ENCODE results near the gene TSC22D4.

The TSC22D4 gene

DNA sequence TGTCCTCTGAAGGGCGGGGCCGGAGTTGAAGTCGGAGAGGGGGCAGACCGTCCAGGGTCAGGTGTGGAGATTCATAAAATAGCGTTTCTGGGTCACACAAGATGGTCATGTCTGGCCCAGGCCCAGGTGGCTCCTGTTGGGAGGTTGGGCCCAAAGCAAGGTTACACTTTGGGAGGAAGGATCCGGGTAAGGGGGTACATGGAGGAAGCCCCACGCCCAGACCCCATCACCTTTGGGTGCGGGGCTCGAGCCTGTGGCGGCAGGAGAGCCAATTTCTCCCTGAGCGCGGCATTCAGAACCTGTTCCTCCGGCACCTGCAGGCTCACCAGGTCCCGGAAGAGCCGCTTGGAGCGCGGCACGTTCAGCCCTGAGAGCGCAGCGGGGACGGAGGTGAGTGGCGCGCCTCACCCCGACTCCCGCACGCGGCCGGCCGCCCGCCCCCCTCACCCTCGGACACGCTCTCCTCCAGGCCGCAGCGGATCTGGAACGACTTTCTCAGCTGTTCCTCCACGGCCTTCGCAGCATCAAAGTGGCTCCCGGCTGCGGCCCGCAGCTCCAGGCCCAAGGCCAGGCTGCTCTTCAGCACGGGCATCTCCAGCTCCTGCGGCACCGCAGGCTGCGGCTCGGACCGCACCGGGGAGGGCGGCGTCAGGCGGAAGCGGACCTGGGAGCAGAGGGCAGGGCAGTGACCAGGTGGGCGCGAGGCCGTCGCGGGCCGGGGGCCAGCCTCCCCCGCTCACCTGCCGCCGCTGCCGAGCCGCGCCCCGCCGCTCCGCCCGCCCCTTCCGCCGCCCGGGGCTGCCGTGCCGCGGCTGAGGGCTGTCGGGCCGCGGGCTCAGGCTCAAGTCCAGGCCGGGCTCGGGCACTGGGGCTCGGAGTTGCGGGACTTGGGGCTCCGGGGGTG lies 43.4 kb downstream of the TSC22D4 start (continued):
- TF ChIP-seq, protein P1, sequence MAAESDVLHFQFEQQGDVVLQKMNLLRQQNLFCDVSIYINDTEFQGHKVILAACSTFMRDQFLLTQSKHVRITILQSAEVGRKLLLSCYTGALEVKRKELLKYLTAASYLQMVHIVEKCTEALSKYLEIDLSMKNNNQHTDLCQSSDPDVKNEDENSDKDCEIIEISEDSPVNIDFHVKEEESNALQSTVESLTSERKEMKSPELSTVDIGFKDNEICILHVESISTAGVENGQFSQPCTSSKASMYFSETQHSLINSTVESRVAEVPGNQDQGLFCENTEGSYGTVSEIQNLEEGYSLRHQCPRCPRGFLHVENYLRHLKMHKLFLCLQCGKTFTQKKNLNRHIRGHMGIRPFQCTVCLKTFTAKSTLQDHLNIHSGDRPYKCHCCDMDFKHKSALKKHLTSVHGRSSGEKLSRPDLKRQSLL (tag by site-specific recombination; IDR thresholded peaks at IDR 0.05), result no peak
- TF ChIP-seq ZNF223 (tag by site-specific recombination; IDR thresholded peaks at IDR 0.05), result no peak
- peak; percentile 78 for TF ChIP-seq ZIC2 (tag by site-specific recombination; IDR thresholded peaks at IDR 0.05)
- TF ChIP-seq PRDM1 (tag by site-specific recombination; IDR thresholded peaks at IDR 0.05), result no peak
- TF ChIP-seq TCF7L2 (IDR thresholded peaks at IDR 0.05; ENCODE audit: borderline replicate concordance, low read depth, low read length), result 0 out of 2 replicates have a peak, but pooled peaks have one; percentile 17
- TF ChIP-seq KLF8 (tag by site-specific recombination; IDR thresholded peaks at IDR 0.05), result peak; percentile 54; the same call in 1 of the 2 replicates
- no peak; the same call in 1 of the 2 replicates for TF ChIP-seq ZNF391 (tag by site-specific recombination; IDR thresholded peaks at IDR 0.05; ENCODE audit: borderline replicate concordance, low read depth)
- no peak for TF ChIP-seq MYNN (tag by site-specific recombination; IDR thresholded peaks at IDR 0.05; ENCODE audit: borderline replicate concordance)
- TF ChIP-seq ZNF843 (tag by site-specific recombination; IDR thresholded peaks at IDR 0.05), result no peak; the same call in 1 of the 2 replicates
- TF ChIP-seq, protein P2, sequence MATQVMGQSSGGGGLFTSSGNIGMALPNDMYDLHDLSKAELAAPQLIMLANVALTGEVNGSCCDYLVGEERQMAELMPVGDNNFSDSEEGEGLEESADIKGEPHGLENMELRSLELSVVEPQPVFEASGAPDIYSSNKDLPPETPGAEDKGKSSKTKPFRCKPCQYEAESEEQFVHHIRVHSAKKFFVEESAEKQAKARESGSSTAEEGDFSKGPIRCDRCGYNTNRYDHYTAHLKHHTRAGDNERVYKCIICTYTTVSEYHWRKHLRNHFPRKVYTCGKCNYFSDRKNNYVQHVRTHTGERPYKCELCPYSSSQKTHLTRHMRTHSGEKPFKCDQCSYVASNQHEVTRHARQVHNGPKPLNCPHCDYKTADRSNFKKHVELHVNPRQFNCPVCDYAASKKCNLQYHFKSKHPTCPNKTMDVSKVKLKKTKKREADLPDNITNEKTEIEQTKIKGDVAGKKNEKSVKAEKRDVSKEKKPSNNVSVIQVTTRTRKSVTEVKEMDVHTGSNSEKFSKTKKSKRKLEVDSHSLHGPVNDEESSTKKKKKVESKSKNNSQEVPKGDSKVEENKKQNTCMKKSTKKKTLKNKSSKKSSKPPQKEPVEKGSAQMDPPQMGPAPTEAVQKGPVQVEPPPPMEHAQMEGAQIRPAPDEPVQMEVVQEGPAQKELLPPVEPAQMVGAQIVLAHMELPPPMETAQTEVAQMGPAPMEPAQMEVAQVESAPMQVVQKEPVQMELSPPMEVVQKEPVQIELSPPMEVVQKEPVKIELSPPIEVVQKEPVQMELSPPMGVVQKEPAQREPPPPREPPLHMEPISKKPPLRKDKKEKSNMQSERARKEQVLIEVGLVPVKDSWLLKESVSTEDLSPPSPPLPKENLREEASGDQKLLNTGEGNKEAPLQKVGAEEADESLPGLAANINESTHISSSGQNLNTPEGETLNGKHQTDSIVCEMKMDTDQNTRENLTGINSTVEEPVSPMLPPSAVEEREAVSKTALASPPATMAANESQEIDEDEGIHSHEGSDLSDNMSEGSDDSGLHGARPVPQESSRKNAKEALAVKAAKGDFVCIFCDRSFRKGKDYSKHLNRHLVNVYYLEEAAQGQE (tag by site-specific recombination; IDR thresholded peaks at IDR 0.05), result no peak
- TF ChIP-seq TSHZ1 (tag by site-specific recombination; IDR thresholded peaks at IDR 0.05; ENCODE audit: borderline replicate concordance), result no peak
- 0 out of 2 replicates have a peak, but pooled peaks have one; percentile 22 for TF ChIP-seq ZNF629 (tag by site-specific recombination; IDR thresholded peaks at IDR 0.05)
- no peak for TF ChIP-seq OVOL3 (tag by site-specific recombination; IDR thresholded peaks at IDR 0.05)
- no peak for TF ChIP-seq GLIS1 (tag by site-specific recombination; IDR thresholded peaks at IDR 0.05)
- TF ChIP-seq ZNF560 (tag by site-specific recombination; IDR thresholded peaks at IDR 0.05; ENCODE audit: borderline replicate concordance), result no peak
- TF ChIP-seq ZFHX2 (tag by site-specific recombination; conservative IDR thresholded peaks at IDR 0.05), result no peak
- TF ChIP-seq, protein P3, sequence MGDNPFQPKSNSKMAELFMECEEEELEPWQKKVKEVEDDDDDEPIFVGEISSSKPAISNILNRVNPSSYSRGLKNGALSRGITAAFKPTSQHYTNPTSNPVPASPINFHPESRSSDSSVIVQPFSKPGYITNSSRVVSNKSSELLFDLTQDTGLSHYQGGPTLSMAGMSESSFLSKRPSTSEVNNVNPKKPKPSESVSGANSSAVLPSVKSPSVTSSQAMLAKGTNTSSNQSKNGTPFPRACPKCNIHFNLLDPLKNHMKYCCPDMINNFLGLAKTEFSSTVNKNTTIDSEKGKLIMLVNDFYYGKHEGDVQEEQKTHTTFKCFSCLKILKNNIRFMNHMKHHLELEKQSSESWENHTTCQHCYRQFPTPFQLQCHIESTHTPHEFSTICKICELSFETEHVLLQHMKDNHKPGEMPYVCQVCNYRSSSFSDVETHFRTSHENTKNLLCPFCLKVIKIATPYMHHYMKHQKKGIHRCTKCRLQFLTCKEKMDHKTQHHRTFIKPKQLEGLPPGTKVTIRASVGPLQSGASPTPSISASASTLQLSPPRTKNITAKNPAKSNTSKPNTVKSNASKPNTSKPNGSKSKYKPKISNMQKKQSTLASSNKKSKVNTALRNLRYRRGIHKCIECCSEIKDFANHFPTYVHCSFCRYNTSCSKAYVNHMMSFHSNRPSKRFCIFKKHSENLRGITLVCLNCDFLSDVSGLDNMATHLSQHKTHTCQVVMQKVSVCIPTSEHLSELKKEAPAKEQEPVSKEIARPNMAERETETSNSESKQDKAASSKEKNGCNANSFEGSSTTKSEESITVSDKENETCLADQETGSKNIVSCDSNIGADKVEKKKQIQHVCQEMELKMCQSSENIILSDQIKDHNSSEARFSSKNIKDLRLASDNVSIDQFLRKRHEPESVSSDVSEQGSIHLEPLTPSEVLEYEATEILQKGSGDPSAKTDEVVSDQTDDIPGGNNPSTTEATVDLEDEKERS (tag by site-specific recombination; IDR thresholded peaks at IDR 0.05), result no peak
- no peak for TF ChIP-seq ZBTB44 (tag by site-specific recombination; IDR thresholded peaks at IDR 0.05)
- no peak for TF ChIP-seq ZNF202 (tag by site-specific recombination; IDR thresholded peaks at IDR 0.05; ENCODE audit: borderline replicate concordance)
- TF ChIP-seq ZNF585B (tag by site-specific recombination; IDR thresholded peaks at IDR 0.05), result no peak; the same call in 1 of the 2 replicates
- no peak for TF ChIP-seq ZNF133 (tag by site-specific recombination; IDR thresholded peaks at IDR 0.05)
- TF ChIP-seq ZBTB7A (tag by site-specific recombination; IDR thresholded peaks at IDR 0.05; ENCODE audit: low read depth), result peak; percentile 58; the same call in 1 of the 2 replicates
- TF ChIP-seq ZNF610 (tag by site-specific recombination; IDR thresholded peaks at IDR 0.05; ENCODE audit: borderline replicate concordance), result no peak
- TF ChIP-seq ZNF266 (tag by site-specific recombination; IDR thresholded peaks at IDR 0.05; ENCODE audit: low read depth), result no peak
- peak; percentile 50; the same call in 1 of the 2 replicates for TF ChIP-seq KLF16 (tag by site-specific recombination; IDR thresholded peaks at IDR 0.05)
- peak; percentile 72 for TF ChIP-seq SCRT2 (tag by site-specific recombination; IDR thresholded peaks at IDR 0.05)
